DOHH2 (cell line): Measurements from ENCODE around the gene PIGS.

Source experiments
- H3F3A ChIP-seq: fragments of 200-600 bp; sonication (generic), shearing (Covaris generic); 2 replicates; pipeline ENCODE4 v1.6.0; 2016; ENCODE audit warnings: antibody characterized with exemption, mild to moderate bottlenecking; ENCODE audit not compliant: control insufficient read depth, insufficient read depth
- H3K27ac ChIP-seq: fragments of 200-600 bp; sonication (generic); 2 replicates; pipeline ENCODE4 v1.5.1; 2014; ENCODE audit warnings: low read depth, mild to moderate bottlenecking, low read length, moderate library complexity
- H3K27me3 ChIP-seq: fragments of 200-600 bp; sonication (generic); 2 replicates; pipeline ENCODE4 v1.6.1; 2014; ENCODE audit warnings: mild to moderate bottlenecking, low read length, mixed read lengths; ENCODE audit not compliant: control insufficient read depth
- H3K36me3 ChIP-seq: fragments of 200-600 bp; sonication (generic); 2 replicates; pipeline ENCODE4 v1.6.1; 2014; ENCODE audit warnings: mild to moderate bottlenecking, low read length, moderate library complexity, mixed read lengths; ENCODE audit not compliant: control insufficient read depth
- H3K4me1 ChIP-seq: fragments of 200-600 bp; sonication (generic); 2 replicates; pipeline ENCODE4 v1.6.1; 2014; ENCODE audit warnings: mild to moderate bottlenecking, low read length, mixed read lengths; ENCODE audit not compliant: control insufficient read depth
- H3K4me2 ChIP-seq: fragments of 200-600 bp; sonication (generic); 2 replicates; pipeline ENCODE4 v1.6.0; 2014; ENCODE audit warnings: mild to moderate bottlenecking, low read length, moderate library complexity
- H3K4me3 ChIP-seq: fragments of 200-600 bp; sonication (generic); 2 replicates; pipeline ENCODE4 v1.5.1; 2014; ENCODE audit warnings: mild to moderate bottlenecking, low read length, mixed read lengths
- H3K79me2 ChIP-seq: fragments of 200-600 bp; sonication (generic); 2 replicates; pipeline ENCODE4 v1.6.1; 2014; ENCODE audit warnings: mild to moderate bottlenecking, low read length, mixed read lengths; ENCODE audit not compliant: control insufficient read depth
- H3K9me2 ChIP-seq: fragments of 200-600 bp; sonication (generic); replicated peaks from 2 replicates; pipeline ENCODE4 v1.6.1; 2014; ENCODE audit warnings: mild to moderate bottlenecking, low read length, mixed read lengths; ENCODE audit not compliant: control insufficient read depth
- H3K9me3 ChIP-seq: fragments of 200-600 bp; sonication (generic); 2 replicates; pipeline ENCODE4 v1.6.1; 2014; ENCODE audit warnings: antibody characterized with exemption, low read length, mixed read lengths; ENCODE audit not compliant: control insufficient read depth, insufficient read depth
- H4K20me1 ChIP-seq: fragments of 200-600 bp; sonication (generic); 2 replicates; pipeline ENCODE4 v1.6.0; 2014; ENCODE audit warnings: low read depth, mild to moderate bottlenecking, antibody characterized with exemption, low read length, moderate library complexity; ENCODE audit not compliant: control insufficient read depth, insufficient read depth
- EZH2phosphoT487 ChIP-seq: fragments of 200-600 bp; sonication (generic); IDR thresholded peaks from 2 replicates; pipeline ENCODE4 v1.6.1; 2017; ENCODE audit warnings: borderline replicate concordance, mild to moderate bottlenecking, antibody characterized with exemption, low read length, moderate library complexity, mixed read lengths
- TF ChIP-seq, protein P1 (sequence below): fragments of 200-600 bp; sonication (generic); IDR thresholded peaks from one replicate; pipeline ENCODE4 v1.5.1; 2014; ENCODE audit warnings: antibody characterized with exemption, mild to moderate bottlenecking, low read depth, low read length; ENCODE audit not compliant: poor library complexity, severe bottlenecking

PIGS gene

DNA sequence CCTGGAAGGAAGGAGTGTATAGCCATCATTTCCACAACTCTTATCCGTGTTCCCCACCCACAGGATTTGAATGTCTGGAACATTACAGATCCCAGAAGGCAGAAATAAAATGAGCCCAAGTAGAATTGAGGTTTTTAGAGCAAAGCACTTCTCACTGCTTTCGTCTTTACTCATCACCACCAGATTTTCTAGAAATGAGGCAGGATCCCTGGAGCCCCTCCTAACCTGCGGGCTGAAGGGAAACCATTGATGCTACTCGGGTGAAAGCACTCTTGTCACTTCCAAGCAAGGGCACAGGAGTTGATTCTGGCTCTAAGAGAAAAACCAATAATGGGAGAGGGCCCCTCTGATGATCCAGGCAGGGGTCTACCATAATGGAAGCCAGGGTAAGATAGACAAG lies 8.2 kb upstream of the PIGS start:
- H3K36me3 ChIP-seq = peaks cover 86% of the 10 kb centered on the region
- no peaks in the 10 kb centered on the region for H3K27me3 ChIP-seq

DNA sequence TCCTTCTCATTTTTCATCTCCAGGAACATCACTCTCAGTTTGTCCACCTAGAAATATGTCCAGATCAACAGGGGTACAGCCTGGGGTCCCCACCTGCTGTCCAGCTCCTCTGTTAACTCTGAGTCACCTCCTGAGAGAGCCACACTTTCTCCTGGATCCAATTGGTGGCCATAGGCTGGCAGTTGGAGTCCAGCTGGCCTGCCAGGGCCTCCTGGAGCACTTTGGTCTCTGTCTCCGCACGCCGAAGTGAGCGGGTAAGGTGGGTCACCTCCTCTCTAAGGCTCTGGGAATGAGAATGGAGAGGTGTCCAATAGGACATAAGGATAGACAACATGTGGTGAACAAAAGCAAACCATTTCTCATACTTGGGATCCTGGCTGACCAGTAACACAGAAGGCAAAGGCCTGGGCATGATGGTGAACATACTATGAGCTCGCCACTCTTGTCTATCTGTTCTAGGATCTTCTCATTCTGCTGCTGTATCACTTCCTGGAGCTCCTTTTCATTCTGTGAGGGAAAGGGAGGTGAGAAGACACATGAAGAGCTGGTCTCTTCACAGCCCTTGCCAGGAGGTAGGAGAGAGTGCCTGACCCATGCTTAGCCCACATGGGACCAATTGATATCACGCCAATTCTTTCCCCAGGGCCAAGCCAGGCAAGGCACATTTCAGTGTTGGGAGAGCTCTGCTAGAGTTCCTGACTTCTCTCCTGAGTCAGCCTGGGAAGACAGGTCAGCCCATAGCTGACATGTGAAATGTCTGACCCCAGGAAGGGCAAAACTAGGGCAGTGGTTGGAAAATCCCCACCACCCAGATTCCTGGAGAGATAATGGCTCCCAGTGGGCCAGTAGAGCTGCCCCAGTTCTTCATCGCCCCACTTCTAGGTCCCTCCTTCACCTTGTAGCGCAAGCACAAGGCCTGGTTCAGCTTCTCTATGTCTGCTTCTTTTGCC lies 7.2 kb upstream of the PIGS start:
- Histone ChIP-seq H3K79me2 (no peaks in the 10 kb centered on the region), H3K4me3 (no peak overlapping the region), H3K4me1 (peaks cover 19% of the 10 kb centered on the region), H3K9me2 (no peaks in the 10 kb centered on the region), H3K27ac (no peak overlapping the region), H4K20me1 (no peaks in the 10 kb centered on the region), H3K9me3 (no peaks in the 10 kb centered on the region), H3K36me3 (peaks cover 86% of the 10 kb centered on the region), H3F3A (peaks cover 20% of the 10 kb centered on the region), H3K27me3 (no peaks in the 10 kb centered on the region), H3K4me2 (no peak overlapping the region)
- TF ChIP-seq, protein P1, sequence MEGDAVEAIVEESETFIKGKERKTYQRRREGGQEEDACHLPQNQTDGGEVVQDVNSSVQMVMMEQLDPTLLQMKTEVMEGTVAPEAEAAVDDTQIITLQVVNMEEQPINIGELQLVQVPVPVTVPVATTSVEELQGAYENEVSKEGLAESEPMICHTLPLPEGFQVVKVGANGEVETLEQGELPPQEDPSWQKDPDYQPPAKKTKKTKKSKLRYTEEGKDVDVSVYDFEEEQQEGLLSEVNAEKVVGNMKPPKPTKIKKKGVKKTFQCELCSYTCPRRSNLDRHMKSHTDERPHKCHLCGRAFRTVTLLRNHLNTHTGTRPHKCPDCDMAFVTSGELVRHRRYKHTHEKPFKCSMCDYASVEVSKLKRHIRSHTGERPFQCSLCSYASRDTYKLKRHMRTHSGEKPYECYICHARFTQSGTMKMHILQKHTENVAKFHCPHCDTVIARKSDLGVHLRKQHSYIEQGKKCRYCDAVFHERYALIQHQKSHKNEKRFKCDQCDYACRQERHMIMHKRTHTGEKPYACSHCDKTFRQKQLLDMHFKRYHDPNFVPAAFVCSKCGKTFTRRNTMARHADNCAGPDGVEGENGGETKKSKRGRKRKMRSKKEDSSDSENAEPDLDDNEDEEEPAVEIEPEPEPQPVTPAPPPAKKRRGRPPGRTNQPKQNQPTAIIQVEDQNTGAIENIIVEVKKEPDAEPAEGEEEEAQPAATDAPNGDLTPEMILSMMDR = no peak
- TF ChIP-seq EZH2phosphoT487 = no peak

More for the DNA sequence above, 8.2 kb upstream of the PIGS start:
- Histone ChIP-seq H3K9me3 (no peaks in the 10 kb centered on the region), H3K4me3 (no peak overlapping the region), H3K4me1 (peaks cover 19% of the 10 kb centered on the region), H4K20me1 (no peaks in the 10 kb centered on the region), H3K4me2 (no peak overlapping the region), H3F3A (peaks cover 20% of the 10 kb centered on the region), H3K27ac (no peak overlapping the region), H3K79me2 (no peaks in the 10 kb centered on the region), H3K9me2 (no peaks in the 10 kb centered on the region)
- no peak for TF ChIP-seq EZH2phosphoT487
- TF ChIP-seq, protein P1 = no peak

DNA sequence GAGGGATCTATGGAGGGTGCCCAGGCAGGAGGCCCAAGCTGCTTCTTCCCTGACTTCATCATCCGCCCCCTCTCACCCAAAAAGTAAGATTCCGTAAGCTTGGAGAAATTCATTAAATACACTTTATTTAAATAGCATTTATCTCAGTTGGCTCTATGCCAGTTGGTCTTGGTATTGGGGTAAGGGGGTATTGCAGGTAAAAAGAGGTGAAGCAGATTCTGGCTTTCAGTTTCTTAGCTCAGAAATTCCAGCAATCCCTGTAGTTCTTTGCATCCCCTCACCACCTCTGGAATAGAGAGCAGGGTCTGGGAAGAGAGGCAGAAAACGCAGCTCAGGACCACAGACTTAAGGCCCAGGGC lies 6.1 kb upstream of the PIGS start:
- Histone ChIP-seq H3F3A (peaks cover 20% of the 10 kb centered on the region), H3K27ac (peak overlapping the region; percentile 61), H3K9me3 (no peaks in the 10 kb centered on the region), H3K36me3 (peaks cover 83% of the 10 kb centered on the region), H4K20me1 (no peaks in the 10 kb centered on the region), H3K27me3 (no peaks in the 10 kb centered on the region), H3K79me2 (no peaks in the 10 kb centered on the region), H3K4me1 (peaks cover 22% of the 10 kb centered on the region), H3K9me2 (no peaks in the 10 kb centered on the region), H3K4me3 (peak overlapping the region; percentile 72), H3K4me2 (peak overlapping the region; percentile 67)
- TF ChIP-seq, protein P1 = no peak
- TF ChIP-seq EZH2phosphoT487 = no peak
